Measurements from ENCODE around the gene PADI6. TPM values are rescaled to one million over a fixed set of nuclear protein-coding genes. Genes with fewer than 3 reads are reported as not detected.

Gene PADI6
- total RNA-seq, 2 donors from 2014 or later: not detected

DNA sequence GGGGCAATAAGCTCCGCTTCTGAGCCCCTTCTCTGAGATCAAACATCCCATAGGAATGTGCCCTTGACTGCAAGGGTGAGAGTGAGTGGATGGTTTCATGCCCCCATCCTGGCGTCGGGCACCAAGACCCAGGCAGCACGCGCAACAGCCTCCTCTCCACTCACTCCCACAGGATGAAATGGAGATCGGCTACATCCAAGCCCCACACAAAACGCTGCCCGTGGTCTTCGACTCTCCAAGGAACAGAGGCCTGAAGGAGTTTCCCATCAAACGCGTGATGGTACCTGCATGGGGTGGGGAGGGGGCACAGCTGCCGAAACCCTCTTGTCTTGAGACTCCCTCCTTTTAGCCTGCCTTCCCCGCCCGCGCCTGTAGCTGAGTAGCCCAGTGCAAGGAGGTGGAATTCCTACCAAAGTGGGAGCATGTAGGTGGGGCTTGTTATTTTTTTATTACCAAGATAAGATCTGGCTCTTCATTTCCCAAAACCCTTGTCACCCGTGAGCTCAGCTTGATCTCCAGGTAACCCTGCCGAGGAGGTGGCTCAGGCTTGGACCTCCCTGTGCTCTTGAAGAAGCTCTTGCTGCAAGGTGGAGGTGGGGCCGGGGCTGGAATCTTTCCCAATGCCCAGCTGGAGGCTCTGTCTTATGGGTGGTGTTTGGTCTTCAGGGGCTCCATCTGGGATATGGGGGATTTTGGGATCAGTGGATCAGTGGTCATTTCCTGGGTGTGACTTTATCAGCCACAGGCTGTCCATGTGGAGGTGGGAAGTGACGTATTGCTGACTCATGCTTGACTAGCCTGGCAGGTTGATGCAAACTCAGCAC is 24.0 kb upstream of the PADI6 start:
- Mint-ChIP-seq H3K36me3 (ENCODE audit: insufficient read depth in 2 of 2) (no peaks in the 10 kb centered on the region), H3K4me3 (no peak overlapping the region), H3K4me1 (ENCODE audit: low read depth) (no peaks in the 10 kb centered on the region), H3K27me3 (ENCODE audit: low read depth) (no peaks in the 10 kb centered on the region), H3K27ac (no peak overlapping the region), H3K9me3 (peaks cover 0 to 2% of the 10 kb centered on the region in 2 donors)
- ATAC-seq (replicated peaks in 1 of 2) (no peak), DNase-seq (no peak)

DNA sequence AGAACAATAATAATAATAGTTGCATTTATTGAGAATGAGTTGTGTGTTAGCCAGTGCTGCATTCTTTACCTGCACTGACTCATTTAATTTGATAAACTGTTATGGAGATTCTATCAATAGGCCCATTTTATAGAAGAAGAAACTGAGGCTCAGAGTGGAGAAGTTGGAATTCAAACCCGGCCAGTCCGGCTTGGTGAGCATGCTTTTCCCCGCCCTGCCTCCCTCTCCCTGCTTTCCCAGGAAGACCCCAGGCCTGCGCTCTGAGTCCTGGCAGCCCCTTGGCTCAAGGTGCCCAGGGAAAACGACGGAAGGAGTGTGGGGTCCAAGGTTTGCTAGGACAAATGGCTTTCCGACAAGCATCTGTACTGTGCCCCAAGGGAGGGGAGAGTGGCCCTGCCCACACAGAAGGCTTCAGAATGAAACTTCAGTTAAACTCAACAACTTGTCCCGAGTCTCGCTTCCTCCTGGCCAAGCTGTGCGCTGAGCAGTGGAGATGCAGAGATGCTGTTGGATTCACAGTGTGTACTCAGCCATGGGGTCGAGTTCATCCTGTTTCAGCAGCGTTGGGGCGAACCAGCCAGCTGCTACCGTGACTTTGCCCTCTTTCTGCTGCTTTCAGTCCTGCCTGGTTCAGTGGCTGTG is 23.3 kb upstream of the PADI6 start:
- no peak overlapping the region for H3K27ac Mint-ChIP-seq
- no peaks in the 10 kb centered on the region for H3K27me3 Mint-ChIP-seq (ENCODE audit: low read depth)
- DNase-seq: no peak
- no peak overlapping the region for H3K4me3 Mint-ChIP-seq
- ATAC-seq (replicated peaks in 1 of 2): no peak
- H3K4me1 Mint-ChIP-seq (ENCODE audit: low read depth): no peaks in the 10 kb centered on the region
- H3K36me3 Mint-ChIP-seq (ENCODE audit: insufficient read depth in 2 of 2): no peaks in the 10 kb centered on the region
- peaks cover 0 to 2% of the 10 kb centered on the region in 2 donors for H3K9me3 Mint-ChIP-seq

DNA sequence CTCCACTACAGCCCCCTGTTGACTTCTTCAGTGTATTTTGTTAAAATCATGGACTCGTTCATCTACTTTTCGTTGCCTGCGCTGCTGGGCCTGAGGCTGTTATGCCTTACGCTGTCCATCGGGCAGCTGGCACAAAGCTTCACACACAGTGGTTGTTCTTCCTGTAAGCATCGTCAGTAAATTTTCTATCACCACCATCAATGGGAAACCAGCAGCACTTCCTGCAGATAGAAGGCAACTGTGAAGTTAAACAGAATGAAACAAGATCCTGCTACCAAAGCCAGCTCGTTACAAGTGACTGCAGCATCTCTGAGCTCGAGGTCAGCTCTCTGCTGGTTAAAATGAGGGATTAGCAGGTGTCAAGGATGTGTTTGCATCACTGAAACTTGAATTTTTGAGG is 21.9 kb upstream of the PADI6 start:
- Mint-ChIP-seq H3K4me1 (ENCODE audit: low read depth) (no peaks in the 10 kb centered on the region), H3K36me3 (ENCODE audit: insufficient read depth in 2 of 2) (no peaks in the 10 kb centered on the region), H3K9me3 (no peaks in the 10 kb centered on the region), H3K4me3 (no peak overlapping the region), H3K27ac (no peak overlapping the region), H3K27me3 (ENCODE audit: low read depth) (no peaks in the 10 kb centered on the region)
- ATAC-seq (replicated peaks in 1 of 2): no peak
- DNase-seq: no peak

DNA sequence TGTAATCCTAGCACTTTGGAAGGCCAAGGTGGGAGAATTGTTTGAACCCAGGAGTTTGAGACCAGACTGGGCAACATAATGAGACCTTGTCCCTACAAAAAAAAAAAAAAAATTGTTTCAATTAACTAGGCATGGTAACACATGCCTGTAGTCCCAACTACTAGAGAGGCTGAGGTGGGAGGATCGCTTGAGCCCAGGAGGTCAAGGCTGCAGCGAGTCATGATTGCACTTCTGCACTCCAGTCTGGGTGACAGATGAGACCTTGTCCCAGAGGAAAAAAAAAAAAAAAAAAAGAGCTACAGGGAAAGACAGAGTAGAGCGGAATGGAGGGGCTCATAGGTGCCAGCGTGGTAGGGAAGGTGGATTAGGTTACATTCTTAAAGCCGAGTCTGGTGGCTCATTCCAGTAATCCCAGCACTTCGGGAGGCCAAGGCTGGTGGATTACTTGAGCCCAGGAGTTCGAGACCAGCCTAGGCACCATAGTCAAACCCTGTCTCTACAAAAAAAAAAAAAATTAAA is 21.0 kb upstream of the PADI6 start:
- Mint-ChIP-seq H3K4me3 (no peak overlapping the region), H3K27me3 (ENCODE audit: low read depth) (no peaks in the 10 kb centered on the region), H3K9me3 (no peaks in the 10 kb centered on the region), H3K36me3 (ENCODE audit: insufficient read depth in 2 of 2) (no peaks in the 10 kb centered on the region), H3K27ac (no peak overlapping the region), H3K4me1 (ENCODE audit: low read depth) (peaks cover 4% of the 10 kb centered on the region)
- DNase-seq (no peak), ATAC-seq (replicated peaks in 1 of 2) (no peak)

DNA sequence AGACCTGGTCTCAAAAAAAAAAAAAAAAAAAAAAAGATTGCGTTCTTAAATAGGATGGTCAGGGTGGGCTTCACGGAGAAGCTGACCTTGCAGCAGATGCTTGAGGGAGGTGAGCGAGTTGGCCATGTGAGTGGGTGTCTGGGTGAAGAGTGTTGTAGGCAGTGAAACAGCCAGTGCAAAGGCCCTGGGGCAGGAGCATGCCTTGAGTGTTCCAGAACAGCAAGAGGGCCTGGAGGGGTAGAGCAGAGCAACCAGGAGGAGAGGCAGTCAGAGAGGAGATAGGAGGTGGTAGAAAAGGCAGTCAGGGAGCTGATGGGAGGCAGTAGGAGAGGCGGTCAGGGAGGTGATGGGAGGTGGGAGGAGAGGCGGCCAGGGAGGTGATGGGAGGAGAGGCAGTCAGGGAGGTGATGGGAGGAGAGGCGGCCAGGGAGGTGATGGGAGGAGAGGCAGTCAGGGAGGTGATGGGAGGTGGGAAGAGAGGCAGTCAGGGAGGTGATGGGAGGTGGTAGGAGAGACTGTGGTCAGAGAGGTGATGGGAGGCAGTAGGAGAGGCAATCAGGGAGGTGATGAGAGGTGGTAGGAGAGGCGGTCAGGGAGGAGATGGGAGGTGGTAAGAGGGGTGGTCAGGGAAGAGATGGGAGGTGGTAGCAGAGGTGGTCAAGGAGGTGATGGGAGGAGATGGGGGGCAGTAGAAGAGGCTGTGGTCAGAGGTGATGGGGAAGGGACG is 20.2 kb upstream of the PADI6 start:
- H3K27ac Mint-ChIP-seq: no peak overlapping the region
- no peaks in the 10 kb centered on the region for H3K27me3 Mint-ChIP-seq (ENCODE audit: low read depth)

DNA sequence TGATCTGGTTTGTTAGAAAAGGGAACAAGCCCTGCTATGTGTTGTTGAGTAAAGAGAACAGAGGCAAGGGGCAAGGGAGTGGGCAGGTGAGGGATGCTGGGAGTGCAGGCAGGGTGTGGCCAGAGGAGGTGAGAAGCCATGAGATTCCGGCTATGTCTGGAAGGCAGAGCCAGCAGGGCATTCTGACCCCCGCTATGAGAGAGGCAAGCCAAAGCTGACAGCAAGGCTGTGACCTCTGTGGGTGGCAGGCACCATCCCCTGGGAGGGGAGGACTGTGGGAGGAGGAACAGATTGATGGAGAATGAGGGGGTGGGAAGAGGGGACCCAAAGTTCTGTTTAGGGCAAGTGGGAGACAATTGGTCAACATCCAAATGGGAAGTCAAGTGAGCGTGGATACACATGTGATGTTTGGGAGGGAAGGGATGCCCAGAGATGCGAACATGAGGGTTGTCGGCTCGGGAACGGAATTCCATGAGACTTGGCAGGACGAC is 19.5 kb upstream of the PADI6 start:
- Mint-ChIP-seq H3K27ac (no peak overlapping the region), H3K27me3 (ENCODE audit: low read depth) (no peaks in the 10 kb centered on the region), H3K4me3 (no peak overlapping the region), H3K36me3 (ENCODE audit: insufficient read depth in 2 of 2) (no peaks in the 10 kb centered on the region), H3K9me3 (no peaks in the 10 kb centered on the region), H3K4me1 (ENCODE audit: low read depth) (peaks cover 12% of the 10 kb centered on the region)
- no peak for DNase-seq
- no peak for ATAC-seq (replicated peaks in 1 of 2)

More for the DNA sequence above, 20.2 kb upstream of the PADI6 start:
- Mint-ChIP-seq H3K36me3 (ENCODE audit: insufficient read depth in 2 of 2) (no peaks in the 10 kb centered on the region), H3K9me3 (no peaks in the 10 kb centered on the region), H3K4me3 (no peak overlapping the region), H3K4me1 (ENCODE audit: low read depth) (peaks cover 11% of the 10 kb centered on the region)
- DNase-seq (no peak), ATAC-seq (replicated peaks in 1 of 2) (no peak)

DNA sequence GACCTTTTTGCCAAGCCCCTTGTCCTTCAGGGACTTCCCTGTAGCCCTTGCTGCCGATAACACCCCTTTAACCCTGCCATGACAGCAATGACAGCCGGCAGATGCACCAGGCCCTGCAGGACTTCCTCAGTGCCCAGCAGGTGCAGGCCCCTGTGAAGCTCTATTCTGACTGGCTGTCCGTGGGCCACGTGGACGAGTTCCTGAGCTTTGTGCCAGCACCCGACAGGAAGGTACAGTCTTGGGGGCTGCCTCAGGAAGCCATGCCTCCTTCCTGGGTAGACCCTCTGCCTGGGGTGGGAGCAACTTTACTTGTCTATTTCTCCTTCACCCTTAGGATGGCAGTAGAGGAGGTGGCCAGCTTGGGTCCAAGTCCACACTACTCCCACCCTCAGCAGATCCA is 16.1 kb upstream of the PADI6 start:
- peak; percentile 75 to 90 for ATAC-seq (replicated peaks in 1 of 2)
- Mint-ChIP-seq H3K4me3 (peak overlapping the region; percentile 64), H3K27me3 (ENCODE audit: low read depth) (no peaks in the 10 kb centered on the region), H3K36me3 (ENCODE audit: insufficient read depth in 2 of 2) (no peaks in the 10 kb centered on the region), H3K9me3 (no peaks in the 10 kb centered on the region), H3K27ac (peak overlapping the region; percentile 37), H3K4me1 (ENCODE audit: low read depth) (peaks cover 12% of the 10 kb centered on the region)
- peak; percentile 19 to 25 for DNase-seq

DNA sequence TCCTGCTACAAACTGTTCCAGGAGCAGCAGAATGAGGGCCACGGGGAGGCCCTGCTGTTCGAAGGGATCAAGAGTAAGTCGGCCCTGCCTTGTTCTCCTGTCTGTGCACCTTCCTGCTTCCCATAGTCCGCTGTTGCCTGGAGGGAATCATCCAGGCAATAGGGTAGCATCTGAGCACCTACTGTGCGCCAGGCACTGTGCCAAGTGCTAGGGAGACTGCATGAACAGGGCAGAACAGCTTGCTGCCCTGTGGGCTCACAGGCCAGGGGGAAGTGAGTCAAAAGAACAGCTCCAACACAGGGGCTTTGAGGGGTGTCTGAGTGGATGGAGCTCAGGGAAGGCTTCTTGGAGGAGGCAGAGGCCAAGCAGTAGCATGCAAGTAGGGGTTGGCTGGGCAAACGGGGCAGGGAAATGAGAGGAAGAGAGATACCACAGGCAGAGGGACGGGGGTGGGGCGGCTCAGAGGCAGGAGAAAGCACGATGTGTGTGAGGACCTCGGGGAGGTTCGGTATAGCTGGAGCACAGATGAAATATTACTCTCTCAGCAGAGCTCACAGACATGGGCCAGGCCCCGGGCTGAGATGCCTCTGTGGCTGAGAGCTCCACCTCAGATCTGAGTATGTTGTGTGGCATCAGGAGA is 15.5 kb upstream of the PADI6 start:
- DNase-seq (peak in 1 of 2 donors; percentile 6), ATAC-seq (replicated peaks in 1 of 2) (peak in 1 of 2 donors; percentile 24)
- no peaks in the 10 kb centered on the region for H3K27me3 Mint-ChIP-seq (ENCODE audit: low read depth)
- H3K27ac Mint-ChIP-seq: no peak overlapping the region
- no peaks in the 10 kb centered on the region for H3K9me3 Mint-ChIP-seq
- H3K4me3 Mint-ChIP-seq: peak overlapping the region; percentile 64
- H3K4me1 Mint-ChIP-seq (ENCODE audit: low read depth): peaks cover 12% of the 10 kb centered on the region
- no peaks in the 10 kb centered on the region for H3K36me3 Mint-ChIP-seq (ENCODE audit: insufficient read depth in 2 of 2)

DNA sequence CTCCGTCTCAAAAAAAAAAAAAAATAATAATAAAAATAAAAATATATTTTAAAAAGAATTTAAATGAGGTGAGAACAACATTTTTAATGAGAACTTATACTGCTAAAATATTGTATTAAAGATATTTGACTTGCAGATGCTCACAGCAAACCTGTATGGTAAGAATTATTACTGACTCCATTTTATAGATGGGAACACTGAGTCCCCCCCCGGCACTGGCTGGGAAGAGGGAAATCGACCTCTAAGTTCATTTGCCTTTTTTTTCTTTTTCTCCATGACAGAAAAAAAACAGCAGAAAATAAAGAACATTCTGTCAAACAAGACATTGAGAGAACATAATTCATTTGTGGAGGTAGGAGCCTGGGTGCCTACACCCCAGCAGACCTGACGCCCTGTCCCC is 13.4 kb upstream of the PADI6 start:
- Mint-ChIP-seq H3K4me1 (ENCODE audit: low read depth) (peaks cover 12% of the 10 kb centered on the region), H3K27me3 (ENCODE audit: low read depth) (no peaks in the 10 kb centered on the region), H3K9me3 (no peaks in the 10 kb centered on the region), H3K4me3 (no peak overlapping the region), H3K27ac (no peak overlapping the region), H3K36me3 (ENCODE audit: insufficient read depth in 2 of 2) (no peaks in the 10 kb centered on the region)
- DNase-seq (no peak), ATAC-seq (replicated peaks in 1 of 2) (no peak)

DNA sequence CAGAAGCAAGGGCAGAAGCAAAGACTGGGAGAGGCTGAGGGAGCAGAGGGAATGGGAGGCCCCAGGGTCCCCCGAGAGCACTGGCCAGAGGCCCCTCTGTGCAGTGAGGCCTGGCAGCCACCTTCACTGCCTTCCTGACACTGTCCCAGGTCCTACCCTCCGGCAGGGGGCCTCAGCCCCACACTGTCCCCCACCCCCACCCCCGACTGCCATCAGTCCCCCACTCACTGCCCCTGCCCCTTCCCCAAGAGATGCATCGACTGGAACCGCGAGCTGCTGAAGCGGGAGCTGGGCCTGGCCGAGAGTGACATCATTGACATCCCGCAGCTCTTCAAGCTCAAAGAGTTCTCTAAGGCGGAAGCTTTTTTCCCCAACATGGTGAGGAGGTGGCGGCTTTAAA is 13.0 kb upstream of the PADI6 start:
- Mint-ChIP-seq H3K27ac (no peak overlapping the region), H3K36me3 (ENCODE audit: insufficient read depth in 2 of 2) (no peaks in the 10 kb centered on the region), H3K27me3 (ENCODE audit: low read depth) (no peaks in the 10 kb centered on the region), H3K9me3 (no peaks in the 10 kb centered on the region), H3K4me3 (no peak overlapping the region), H3K4me1 (ENCODE audit: low read depth) (peaks cover 12% of the 10 kb centered on the region)
- DNase-seq (no peak), ATAC-seq (replicated peaks in 1 of 2) (no peak)

DNA sequence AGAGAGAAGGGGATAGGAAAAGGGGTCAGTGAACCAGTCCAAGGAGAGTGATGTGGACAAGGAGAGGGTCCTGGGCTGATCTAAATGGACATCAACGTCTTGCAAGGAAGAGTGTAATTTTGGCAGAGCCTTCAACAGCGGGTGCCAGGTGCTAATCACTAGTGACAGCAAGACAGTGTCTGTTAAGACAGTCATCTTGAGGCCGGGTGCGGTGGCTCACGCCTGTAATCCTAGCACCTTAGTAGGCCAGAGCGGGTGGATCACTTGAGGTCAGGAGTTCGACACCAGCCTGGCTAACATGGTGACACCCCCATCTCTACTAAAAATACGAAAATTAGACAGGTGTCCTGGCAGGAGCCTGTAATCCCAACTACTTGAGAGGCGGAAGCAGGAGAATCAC is 12.2 kb upstream of the PADI6 start:
- H3K4me1 Mint-ChIP-seq (ENCODE audit: low read depth): peaks cover 12% of the 10 kb centered on the region
- no peak for ATAC-seq (replicated peaks in 1 of 2)

DNA sequence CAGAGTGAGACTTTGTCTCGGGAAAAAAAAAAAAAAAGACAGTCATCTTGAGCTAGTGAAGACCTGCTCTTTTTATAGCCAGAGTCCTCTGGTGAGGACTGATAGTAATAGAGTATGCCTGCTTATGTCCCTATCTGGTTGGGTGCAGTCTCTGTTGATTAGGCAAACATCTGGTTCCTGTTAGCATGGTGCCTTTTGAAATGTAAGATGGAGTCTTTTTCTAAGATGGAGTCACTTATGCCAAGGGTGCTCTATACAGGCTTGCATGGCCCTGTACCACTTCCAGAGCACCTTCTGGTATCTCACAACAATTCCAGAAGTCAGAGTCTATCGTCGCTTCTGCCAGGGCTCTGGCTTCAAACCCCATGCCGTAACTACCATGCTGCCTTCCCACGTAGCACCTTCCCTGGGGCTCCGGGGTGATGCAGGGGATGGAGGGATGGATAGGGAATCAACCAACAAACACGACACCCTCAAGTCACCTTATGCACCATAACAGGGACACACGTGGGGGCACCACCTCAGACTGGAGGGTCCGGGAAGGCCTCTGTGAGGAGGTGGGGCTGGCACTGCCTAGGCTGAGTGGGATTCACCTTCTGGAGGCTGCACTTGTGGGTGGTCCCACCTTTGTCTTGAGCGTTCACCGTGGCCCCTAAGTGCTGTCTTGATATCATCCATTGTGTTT is 11.6 kb upstream of the PADI6 start:
- ATAC-seq (replicated peaks in 1 of 2): no peak
- Mint-ChIP-seq H3K36me3 (ENCODE audit: insufficient read depth in 2 of 2) (no peaks in the 10 kb centered on the region), H3K9me3 (no peaks in the 10 kb centered on the region), H3K4me3 (no peak overlapping the region), H3K27ac (no peak overlapping the region), H3K4me1 (ENCODE audit: low read depth) (peaks cover 12% of the 10 kb centered on the region), H3K27me3 (ENCODE audit: low read depth) (peaks cover 2% of the 10 kb centered on the region)
- no peak for DNase-seq

More for the DNA sequence above, 12.2 kb upstream of the PADI6 start:
- H3K4me3 Mint-ChIP-seq: no peak overlapping the region
- no peak overlapping the region for H3K27ac Mint-ChIP-seq
- no peaks in the 10 kb centered on the region for H3K36me3 Mint-ChIP-seq (ENCODE audit: insufficient read depth in 2 of 2)
- no peaks in the 10 kb centered on the region for H3K9me3 Mint-ChIP-seq
- no peaks in the 10 kb centered on the region for H3K27me3 Mint-ChIP-seq (ENCODE audit: low read depth)
- DNase-seq: no peak
